GM12878 (cell line): ENCODE data around the gene PPIF.

Experiments
- ATF2 ChIP-seq: IDR thresholded peaks from 2 replicates; pipeline ENCODE4 v1.6.1; 2012; ENCODE audit warnings: low read length, inconsistent platforms
- BMI1 ChIP-seq: fragments of 450-650 bp; IDR thresholded peaks from 2 replicates; pipeline ENCODE4 v1.6.1; 2016; ENCODE audit warnings: mild to moderate bottlenecking, moderate library complexity, borderline replicate concordance
- CEBPB ChIP-seq, 2 experiments: fragments of 150-350 bp in 1 of 2; IDR thresholded peaks; 2 replicates each; pipeline ENCODE4 v1.6.1; 2012 to 2014; ENCODE audit warnings: low read depth in 2 of 2, low read length in 2 of 2, borderline replicate concordance in 1 of 2, inconsistent platforms in 1 of 2
- CHD2 ChIP-seq: IDR thresholded peaks from 2 replicates; pipeline ENCODE4 v1.6.1; 2011; ENCODE audit warnings: low read depth, low read length, improper control_type of control experiment, borderline replicate concordance
- CTCF ChIP-seq, 3 experiments: IDR thresholded peaks in 2 of 3; conservative IDR thresholded peaks in 1 of 3; 2 replicates each; pipeline ENCODE4 v1.5.1; 2011; ENCODE audit warnings: low read depth in 3 of 3, low read length in 3 of 3, mild to moderate bottlenecking in 3 of 3, control low read depth in 2 of 3, moderate library complexity in 2 of 3, inconsistent platforms in 1 of 3, mixed read lengths in 1 of 3; ENCODE audit not compliant: control insufficient read depth in 2 of 3, insufficient read depth in 1 of 3; ENCODE audit errors: extremely low read depth in 1 of 3
- KDM1A ChIP-seq: fragments of 200-600 bp; sonication (generic); IDR thresholded peaks from 2 replicates; pipeline ENCODE4 v1.6.1; 2016; ENCODE audit warnings: borderline replicate concordance
- POLR2A ChIP-seq: IDR thresholded peaks from 2 replicates; pipeline ENCODE4 v1.6.1; 2011; ENCODE audit warnings: low read depth, mild to moderate bottlenecking, low read length
- RAD51 ChIP-seq: fragments of 450-650 bp; IDR thresholded peaks from 2 replicates; pipeline ENCODE4 v1.6.1; 2016; ENCODE audit warnings: moderate library complexity, mild to moderate bottlenecking, inconsistent platforms
- REST ChIP-seq: IDR thresholded peaks from 2 replicates; pipeline ENCODE4 v1.6.1; 2012; ENCODE audit warnings: mild to moderate bottlenecking, low read depth, low read length
- SIN3A ChIP-seq: IDR thresholded peaks from 2 replicates; pipeline ENCODE4 v1.6.1; 2012; ENCODE audit warnings: low read depth, low read length, improper control_type of control experiment
- SMC3 ChIP-seq: IDR thresholded peaks from 2 replicates; pipeline ENCODE4 v1.6.1; 2011; ENCODE audit warnings: low read length, improper control_type of control experiment, borderline replicate concordance
- ZNF384 ChIP-seq: IDR thresholded peaks from 2 replicates; pipeline ENCODE4 v1.6.1; 2012; ENCODE audit warnings: low read depth, mild to moderate bottlenecking, low read length, improper control_type of control experiment, borderline replicate concordance

GRCh38 chr10:79355420-79356017, 8.2 kb downstream of the PPIF start:
- TF ChIP-seq RAD51 (no peak), CTCF (IDR thresholded peaks at IDR 0.05 in 2 of 3, conservative IDR thresholded peaks at IDR 0.05 in 1 of 3; ENCODE audit: control insufficient read depth in 2 of 3, extremely low read depth in 1 of 3, insufficient read depth in 1 of 3, low read depth in 3 of 3, low read length in 3 of 3) (no peak), POLR2A (peak; percentile 72), CHD2 (no peak), ATF2 (no peak), REST (no peak), BMI1 (no peak), SMC3 (no peak), KDM1A (no peak), CEBPB (IDR thresholded peaks at IDR 0.05; ENCODE audit: borderline replicate concordance in 1 of 2, low read depth in 2 of 2, low read length in 2 of 2) (no peak), ZNF384 (no peak), SIN3A (no peak)
